Psoas muscle (tissue), 8 donors: ENCODE results near the gene RAB22A. TPM values are rescaled to one million over a fixed set of nuclear protein-coding genes. Genes with fewer than 3 reads are reported as not detected.

Source experiments
- ATAC-seq, 4 donors: fragments of 200-7000 bp; cut with Tn5 transposase; one replicate each; pipeline ENCODE4 v1.9.1; 2020; ENCODE audit warnings: moderate library complexity in 3 of 4, mild to moderate bottlenecking in 2 of 4
- DNase-seq, 2 donors: peaks; one replicate each; pipeline ENCODE4 v3.0.0-alpha.2; 2020
- H3K27ac ChIP-seq: fragments of 200-600 bp; one replicate; pipeline ENCODE4 v1.8.0; 2022
- H3K27me3 ChIP-seq, 3 donors: fragments of 200-600 bp in 1 of 3; one replicate each; pipeline versions ENCODE4 v1.6.1 to v1.8.0; 2013 to 2022; ENCODE audit warnings: low read length in 2 of 3, mild to moderate bottlenecking in 2 of 3, moderate library complexity in 1 of 3; ENCODE audit not compliant: insufficient read depth in 3 of 3
- H3K36me3 ChIP-seq, 2 donors: fragments of 200-600 bp in 1 of 2; one replicate each; pipeline versions ENCODE4 v1.6.1 to v1.8.0; 2013 to 2022; ENCODE audit warnings: low read depth in 1 of 2, mild to moderate bottlenecking in 1 of 2, moderate library complexity in 1 of 2; ENCODE audit not compliant: insufficient read depth in 1 of 2
- H3K4me1 ChIP-seq: fragments of 200-600 bp; one replicate; pipeline ENCODE4 v1.8.0; 2022
- H3K4me3 ChIP-seq: fragments of 200-600 bp; one replicate; pipeline ENCODE4 v1.8.0; 2022; ENCODE audit warnings: mild to moderate bottlenecking
- H3K9me3 ChIP-seq: fragments of 200-600 bp; one replicate; pipeline ENCODE4 v1.8.0; 2022
- WGBS, 3 donors: extraction: QIAGEN DNeasy Blood & Tissue Kit; methylation state at CpG; one replicate each; pipeline versions ENCODE4 v1.1.6 to v1.1.7; 2013; 5-methylcytosine and 5-hydroxymethylcytosine counted together
- intact Hi-C, 2 donors: fragments of 100-400 bp; cut with DNase I; formaldehyde crosslinking; loops; one replicate each; pipeline versions ENCODE4 v1.11.0 to v1.14.2; 2022
- polyA plus RNA-seq, 3 donors: library from polyadenylated mRNA; stranded (reverse); fragments of 200-250 nt; gene quantifications; one replicate each; pipeline ENCODE4 v1.2.3, GENCODE V29; 2013
- total RNA-seq, 4 donors: library from RNA; stranded (reverse); fragmentation: NEBNext Ultra II Directional in 2 of 4; extraction: Animal tissue kit (Norgen Biotek cat#: 25700) in 2 of 4; gene quantifications; one replicate each; pipeline versions ENCODE4 v1.2.1 to v1.2.4, GENCODE V29; 2021 to 2023
- TF ChIP-seq, protein P1 (sequence below): fragments of 200-600 bp; IDR thresholded peaks from one replicate; pipeline ENCODE4 v1.8.0; 2022; ENCODE audit warnings: antibody characterized with exemption
- donor health status: healthy with polysubstance abuse.
- donor health status: DM: no; HTN: no; CAD: no; lungs with moderate emphysema.
- donor health status: Bipolar disorder and iron deficiency.
- donor health status: healthy.
- donor health status: DM: yes; HTN: yes; CAD: no.
- donor health status: DM: no; HTN: no; CAD: no.
- donor health status: DM: no; HTN: no; CAD: no.
- donor health status: DM: yes; HTN: yes; CAD: no.

The RAB22A gene
- total and polyA plus RNA-seq, 7 donors, result 3.6 to 8.5 (median 7.9) TPM

DNA sequence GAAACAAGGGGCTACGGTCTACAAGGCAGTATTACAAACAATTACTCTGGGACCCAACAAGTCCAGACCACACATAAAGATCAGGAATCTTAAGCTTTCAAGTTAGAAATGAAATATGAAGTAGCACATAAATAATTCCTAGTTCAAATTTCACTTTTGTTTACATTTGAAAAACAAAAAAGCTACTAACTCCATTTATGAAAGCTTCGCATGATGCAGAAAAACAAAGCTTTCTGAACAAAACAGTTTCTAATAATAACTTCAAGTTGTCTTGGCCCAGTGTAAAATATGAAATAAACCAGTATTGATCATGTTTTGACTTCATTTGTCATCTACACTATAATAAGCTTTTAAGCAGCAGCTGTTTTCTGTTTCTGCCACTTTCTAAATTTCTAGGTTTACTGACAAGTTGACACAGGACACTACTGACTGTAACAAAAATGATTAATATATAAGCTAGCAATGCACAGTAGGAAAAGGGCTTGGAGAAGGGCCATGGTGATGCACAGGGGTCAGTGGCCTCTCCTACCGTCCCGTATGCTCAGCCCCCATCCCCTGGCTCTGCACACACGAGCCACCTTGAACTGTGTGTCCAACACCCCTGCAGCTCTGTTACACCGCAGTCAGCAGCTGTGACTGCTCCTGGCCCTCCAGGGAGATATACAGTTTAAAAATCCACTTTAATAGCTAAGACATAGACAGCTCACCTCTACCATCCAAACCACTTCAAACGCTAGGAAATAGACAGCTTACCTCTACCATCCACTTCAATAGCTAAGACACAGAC, 13.3 kb upstream of the RAB22A start:
- ATAC-seq (no peak), DNase-seq (no peak)
- Histone ChIP-seq H3K9me3 (no peaks in the 10 kb centered on the region), H3K4me1 (no peaks in the 10 kb centered on the region), H3K36me3 (no peaks in the 10 kb centered on the region), H3K27me3 (no peaks in the 10 kb centered on the region), H3K4me3 (no peak overlapping the region), H3K27ac (no peak overlapping the region)
- intact Hi-C loops, result loop anchor here in 1 of 2 donors (5.0 kb wide), 1 partner anchor 54 kb away; no protein-coding TSS in a partner anchor
- TF ChIP-seq, protein P1, sequence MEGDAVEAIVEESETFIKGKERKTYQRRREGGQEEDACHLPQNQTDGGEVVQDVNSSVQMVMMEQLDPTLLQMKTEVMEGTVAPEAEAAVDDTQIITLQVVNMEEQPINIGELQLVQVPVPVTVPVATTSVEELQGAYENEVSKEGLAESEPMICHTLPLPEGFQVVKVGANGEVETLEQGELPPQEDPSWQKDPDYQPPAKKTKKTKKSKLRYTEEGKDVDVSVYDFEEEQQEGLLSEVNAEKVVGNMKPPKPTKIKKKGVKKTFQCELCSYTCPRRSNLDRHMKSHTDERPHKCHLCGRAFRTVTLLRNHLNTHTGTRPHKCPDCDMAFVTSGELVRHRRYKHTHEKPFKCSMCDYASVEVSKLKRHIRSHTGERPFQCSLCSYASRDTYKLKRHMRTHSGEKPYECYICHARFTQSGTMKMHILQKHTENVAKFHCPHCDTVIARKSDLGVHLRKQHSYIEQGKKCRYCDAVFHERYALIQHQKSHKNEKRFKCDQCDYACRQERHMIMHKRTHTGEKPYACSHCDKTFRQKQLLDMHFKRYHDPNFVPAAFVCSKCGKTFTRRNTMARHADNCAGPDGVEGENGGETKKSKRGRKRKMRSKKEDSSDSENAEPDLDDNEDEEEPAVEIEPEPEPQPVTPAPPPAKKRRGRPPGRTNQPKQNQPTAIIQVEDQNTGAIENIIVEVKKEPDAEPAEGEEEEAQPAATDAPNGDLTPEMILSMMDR, result no peak
- WGBS, 3 donors, result 74 to 82% (median 77%) methylated on average over 7 of the region's 7 CpGs

- Histone ChIP-seq H3K9me3 (no peaks in the 10 kb centered on the region), H3K4me3 (no peak overlapping the region), H3K27ac (no peak overlapping the region), H3K27me3 (no peaks in the 10 kb centered on the region), H3K4me1 (no peaks in the 10 kb centered on the region), H3K36me3 (peaks cover 0 to 6% of the 10 kb centered on the region in 2 donors)
- DNase-seq, result no peak
- 46 to 75% (median 66%) methylated on average over 2 of the region's 2 CpGs for WGBS, 3 donors
- no peak for ATAC-seq
- intact Hi-C loops, result loop anchor here in 1 of 2 donors (5.0 kb wide), 1 partner anchor 55 kb away; no protein-coding TSS in a partner anchor
- TF ChIP-seq, protein P1, result no peak
Observed at GRCh38 chr20:58297394-58297793, 12.1 kb upstream of the RAB22A start.

DNA sequence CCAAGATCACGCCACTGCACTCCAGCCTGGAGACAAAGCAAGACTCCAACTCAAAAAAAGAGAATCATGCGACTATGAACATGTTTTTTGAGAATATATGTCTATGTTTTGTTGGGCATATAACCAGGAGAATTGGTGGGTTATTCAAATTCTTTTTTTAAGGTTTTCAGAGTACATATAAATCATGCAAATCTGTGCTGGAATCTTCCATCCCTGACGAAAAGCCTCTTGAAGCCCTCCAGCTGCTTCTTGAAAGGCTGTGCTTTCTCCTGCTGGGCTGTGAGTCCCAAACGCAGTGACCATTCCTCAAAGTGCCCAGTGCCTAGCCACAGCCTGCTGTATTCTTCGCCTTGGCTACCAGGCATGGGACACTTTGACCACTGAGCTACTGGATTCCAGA, 9.2 kb upstream of the RAB22A start:
- 91 to 93% (median 92%) methylated on average over 5 of the region's 5 CpGs for WGBS, 3 donors
- intact Hi-C loops, result no loop called here
- ATAC-seq (no peak), DNase-seq (no peak)
- TF ChIP-seq, protein P1, result no peak
- Histone ChIP-seq H3K4me1 (no peaks in the 10 kb centered on the region), H3K4me3 (no peak overlapping the region), H3K9me3 (no peaks in the 10 kb centered on the region), H3K27ac (no peak overlapping the region), H3K27me3 (no peaks in the 10 kb centered on the region), H3K36me3 (peaks cover 0 to 6% of the 10 kb centered on the region in 2 donors)

DNA sequence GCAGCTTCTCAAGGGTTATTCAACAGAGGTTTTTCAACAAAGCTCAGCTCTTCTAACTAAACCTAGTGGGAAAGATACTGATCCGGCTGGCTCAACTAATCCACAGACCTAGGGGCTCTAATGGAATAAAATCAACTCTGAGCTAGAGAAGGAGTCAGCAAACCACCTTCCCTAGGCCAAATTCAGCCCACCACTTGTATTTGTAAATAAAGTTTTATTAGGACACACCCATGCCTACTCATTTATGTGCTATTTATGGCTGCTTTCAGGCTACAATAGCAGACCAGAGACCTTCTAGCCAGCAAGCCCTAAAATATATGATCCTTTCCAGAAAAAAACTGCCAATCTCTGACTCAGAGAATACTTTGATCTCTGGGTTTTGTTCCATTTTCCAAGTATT, 6.0 kb upstream of the RAB22A start:
- Histone ChIP-seq H3K36me3 (peaks cover 0 to 6% of the 10 kb centered on the region in 2 donors), H3K27me3 (no peaks in the 10 kb centered on the region), H3K27ac (no peak overlapping the region), H3K9me3 (no peaks in the 10 kb centered on the region), H3K4me1 (peaks cover 1% of the 10 kb centered on the region), H3K4me3 (no peak overlapping the region)
- ATAC-seq (no peak), DNase-seq (no peak)
- WGBS, 3 donors, result 83 to 92% (median 86%) methylated on average over 1 of the region's 1 CpG
- TF ChIP-seq, protein P1, result no peak
- intact Hi-C loops, result no loop called here
